Spleen (tissue), 7 donors: ENCODE measurements around the gene ANKEF1.

ENCODE experiments used
- CTCF ChIP-seq, 11 experiments: fragments of 200-600 bp in 7 of 11; fragments of 450-650 bp in 4 of 11; sonication (generic) in 4 of 11; IDR thresholded peaks in 8 of 11; conservative IDR thresholded peaks in 3 of 11; 1 replicate in 7 of 11; 2 replicates in 4 of 11; pipeline versions ENCODE4 v1.4.0 to v1.8.0; 2016 to 2021; ENCODE audit warnings: antibody characterized with exemption in 11 of 11, inconsistent platforms in 4 of 11, mild to moderate bottlenecking in 1 of 11
- POLR2A ChIP-seq, 3 donors: fragments of 450-650 bp; IDR thresholded peaks; one replicate each; pipeline ENCODE4 v1.5.1; 2017; ENCODE audit warnings: antibody characterized with exemption in 3 of 3, mild to moderate bottlenecking in 1 of 3
- donor health status: DM: no; HTN: no; CAD: no; lungs with moderate emphysema.
- donor health status: DM: no; HTN: no; CAD: no.
- donor health status: DM: no; HTN: no; CAD: no.

- TF ChIP-seq POLR2A (IDR thresholded peaks at IDR 0.05) (no peak), CTCF (IDR thresholded peaks at IDR 0.05 in 8 of 11, conservative IDR thresholded peaks at IDR 0.05 in 3 of 11) (no peak)
Observed at GRCh38 chr20:9999645-10000044, 35.1 kb upstream of the ANKEF1 start.
